ENCODE measurements around the gene GCNT2. TPM values are rescaled to one million over a fixed set of nuclear protein-coding genes. Genes with fewer than 3 reads are reported as not detected.
"Not testable (repeated sequence)": the region's sequence is repeated elsewhere in the genome, so short reads cannot be mapped to it uniquely, and the experiment has no call there.

Gene GCNT2
- total RNA-seq, 2 experiments from 2014 or later = 1.4 to 1.6 TPM

DNA sequence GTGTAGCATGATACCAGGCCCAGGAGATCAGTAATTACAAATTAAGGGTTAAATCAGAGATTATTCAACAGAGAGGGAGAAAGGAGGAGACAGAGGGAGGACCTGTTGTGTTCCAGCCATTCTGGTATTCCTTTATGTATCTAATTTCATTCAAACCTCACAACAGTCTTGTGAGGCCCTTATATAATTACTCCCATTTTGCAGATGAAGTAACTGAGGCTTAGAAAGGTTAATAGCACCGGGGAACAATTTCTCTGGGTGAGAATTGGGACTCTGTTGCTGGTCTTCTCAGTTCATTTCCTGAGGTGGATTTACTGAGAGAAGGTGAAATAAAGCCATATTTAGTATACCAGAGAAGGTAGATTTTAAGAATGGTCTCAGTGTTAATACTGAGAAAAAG is 106.6 kb downstream of the GCNT2 start:
- no peaks in the 10 kb centered on the region for H3K27me3 Mint-ChIP-seq (ENCODE audit: low read depth)

DNA sequence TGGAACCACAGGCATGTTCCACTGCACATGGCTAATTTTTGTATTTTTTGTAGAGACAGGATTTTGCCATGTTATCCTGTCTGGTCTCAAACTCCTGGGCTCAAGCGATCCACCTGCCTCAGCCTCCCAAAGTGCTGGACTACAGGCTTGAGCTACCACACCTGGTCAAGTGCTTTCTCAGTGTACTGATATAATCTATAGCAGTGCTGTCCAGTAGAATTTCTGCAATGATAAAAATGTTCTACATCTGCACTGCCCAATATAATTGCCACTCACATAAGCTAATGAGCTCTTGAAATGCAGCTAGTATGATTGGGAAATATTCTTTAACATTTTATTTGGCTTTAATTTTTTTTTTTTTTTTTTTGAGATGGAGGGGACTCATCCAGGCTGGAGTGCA is 109.0 kb downstream of the GCNT2 start:
- no peaks in the 10 kb centered on the region for H3K27me3 Mint-ChIP-seq (ENCODE audit: low read depth)
- H3K9me3 Mint-ChIP-seq = no peaks in the 10 kb centered on the region
- no peak overlapping the region for H3K27ac Mint-ChIP-seq
- H3K4me3 Mint-ChIP-seq = no peak overlapping the region
- DNase-seq = no peak
- peaks cover 4% of the 10 kb centered on the region for H3K4me1 Mint-ChIP-seq (ENCODE audit: low read depth)
- H3K36me3 Mint-ChIP-seq (ENCODE audit: low read depth) = peaks cover 4% of the 10 kb centered on the region
- intact Hi-C loops (cut with micrococcal nuclease) = no loop called here
- CTCF ChIA-PET = interaction anchor here (0.7 kb wide), 2 partner anchors 12 to 59 kb away, joined by 3 to 6 read pairs; no protein-coding TSS in a partner anchor

More for the DNA sequence above, 106.6 kb downstream of the GCNT2 start:
- H3K36me3 Mint-ChIP-seq (ENCODE audit: low read depth) = peaks cover 19% of the 10 kb centered on the region
- no peaks in the 10 kb centered on the region for H3K9me3 Mint-ChIP-seq
- no peak overlapping the region for H3K4me3 Mint-ChIP-seq
- intact Hi-C loops (cut with micrococcal nuclease) = no loop called here
- H3K27ac Mint-ChIP-seq = no peak overlapping the region
- DNase-seq = no peak
- CTCF ChIA-PET = no interaction called here
- H3K4me1 Mint-ChIP-seq (ENCODE audit: low read depth) = no peaks in the 10 kb centered on the region

DNA sequence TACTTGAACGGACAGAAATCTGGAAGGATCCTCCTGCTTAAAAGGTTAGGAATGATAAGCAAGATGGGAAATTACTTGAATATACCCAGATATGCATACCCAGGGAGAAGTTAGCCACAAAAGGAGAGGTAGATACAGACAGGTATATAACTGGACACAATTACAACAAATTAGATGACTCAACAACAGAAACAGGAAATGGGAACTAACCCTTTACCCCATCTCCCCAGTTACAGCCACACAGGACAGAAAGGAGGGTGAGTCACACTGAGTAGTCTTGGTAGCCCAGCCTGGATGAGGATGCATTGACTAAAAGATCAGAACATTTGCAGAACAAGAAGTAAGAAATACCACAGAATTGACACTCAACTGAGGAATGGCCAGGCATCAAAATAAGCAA is 112.1 kb downstream of the GCNT2 start:
- Mint-ChIP-seq H3K4me1 (ENCODE audit: low read depth) (peaks cover 4% of the 10 kb centered on the region), H3K4me3 (no peak overlapping the region), H3K9me3 (no peaks in the 10 kb centered on the region), H3K27me3 (ENCODE audit: low read depth) (peaks cover 4% of the 10 kb centered on the region), H3K27ac (no peak overlapping the region), H3K36me3 (ENCODE audit: low read depth) (no peaks in the 10 kb centered on the region)
- intact Hi-C loops (cut with micrococcal nuclease) = no loop called here
- CTCF ChIA-PET = no interaction called here
- DNase-seq = no peak

DNA sequence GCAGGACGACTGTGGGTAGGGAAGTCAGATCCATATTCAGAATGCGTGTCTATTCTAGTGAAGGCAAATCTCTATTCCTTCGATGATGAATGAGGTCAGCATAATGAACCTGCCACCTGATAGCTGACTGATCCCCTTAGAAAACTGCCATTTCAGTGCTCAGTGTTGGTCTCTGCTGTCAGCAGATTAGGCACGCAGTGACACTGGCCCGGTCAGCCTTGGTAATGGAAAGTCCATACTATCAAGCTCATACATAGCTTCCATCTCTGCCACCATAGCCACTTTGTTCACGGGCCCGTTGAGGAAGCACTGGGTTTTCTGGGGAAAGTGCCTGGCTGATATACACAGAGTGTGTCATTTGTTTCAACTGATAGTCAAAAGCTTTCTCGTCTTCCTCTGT is 119.3 kb downstream of the GCNT2 start:
- Mint-ChIP-seq H3K4me3 (no peak overlapping the region), H3K9me3 (no peaks in the 10 kb centered on the region), H3K27me3 (ENCODE audit: low read depth) (peaks cover 21% of the 10 kb centered on the region), H3K36me3 (ENCODE audit: low read depth) (no peaks in the 10 kb centered on the region), H3K4me1 (ENCODE audit: low read depth) (no peaks in the 10 kb centered on the region), H3K27ac (no peak overlapping the region)
- CTCF ChIA-PET = no interaction called here
- intact Hi-C loops (cut with micrococcal nuclease) = no loop called here
- DNase-seq = no peak

DNA sequence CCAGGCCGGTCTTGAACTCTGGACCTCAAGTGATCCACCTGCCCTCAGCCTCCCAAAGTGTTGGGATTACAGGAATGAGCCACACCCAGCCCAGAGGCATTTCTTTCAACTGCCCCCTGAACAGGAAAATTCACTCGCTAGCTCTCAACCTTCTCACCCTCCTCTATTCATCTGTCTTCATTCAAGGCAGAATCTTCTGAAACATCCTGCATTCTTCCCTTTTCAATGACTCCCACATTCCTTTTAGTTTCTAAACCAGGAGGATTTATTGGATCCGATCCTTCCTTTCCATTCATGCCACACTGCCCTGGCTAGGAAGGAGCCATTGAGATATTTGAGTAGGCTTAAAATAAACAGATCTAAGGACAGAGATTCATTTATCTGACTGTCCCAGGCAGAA is 120.4 kb downstream of the GCNT2 start:
- H3K4me3 Mint-ChIP-seq = no peak overlapping the region
- H3K27me3 Mint-ChIP-seq (ENCODE audit: low read depth) = peaks cover 21% of the 10 kb centered on the region
- no peaks in the 10 kb centered on the region for H3K4me1 Mint-ChIP-seq (ENCODE audit: low read depth)
- intact Hi-C loops (cut with micrococcal nuclease) = no loop called here
- CTCF ChIA-PET = no interaction called here
- no peaks in the 10 kb centered on the region for H3K9me3 Mint-ChIP-seq
- no peak overlapping the region for H3K27ac Mint-ChIP-seq
- DNase-seq = no peak
- H3K36me3 Mint-ChIP-seq (ENCODE audit: low read depth) = no peaks in the 10 kb centered on the region

DNA sequence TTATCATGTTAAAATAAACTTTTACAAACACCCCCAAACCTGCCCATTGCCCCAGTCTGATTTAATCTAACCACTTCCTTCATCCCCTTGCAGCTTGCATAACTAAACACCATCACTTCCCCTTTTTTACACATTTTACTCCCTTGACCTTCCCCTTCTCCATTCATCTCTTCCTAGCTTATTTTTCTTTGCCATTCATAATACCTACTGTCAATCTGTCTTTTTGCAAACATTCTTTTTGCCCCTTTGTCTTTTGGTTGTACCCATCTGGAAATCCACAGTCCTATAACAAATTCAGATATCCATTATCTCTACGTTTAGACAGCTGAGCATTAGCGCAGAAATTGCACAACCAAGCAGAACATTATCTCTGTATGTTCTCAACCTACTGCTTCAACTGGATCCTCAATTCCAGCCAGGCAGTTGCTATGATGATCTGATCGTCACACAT is 122.1 kb downstream of the GCNT2 start:
- Mint-ChIP-seq H3K36me3 (ENCODE audit: low read depth) (no peaks in the 10 kb centered on the region), H3K9me3 (no peaks in the 10 kb centered on the region), H3K27me3 (ENCODE audit: low read depth) (peaks cover 22% of the 10 kb centered on the region), H3K4me1 (ENCODE audit: low read depth) (no peaks in the 10 kb centered on the region), H3K4me3 (no peak overlapping the region), H3K27ac (no peak overlapping the region)
- no peak for DNase-seq
- CTCF ChIA-PET = no interaction called here
- intact Hi-C loops (cut with micrococcal nuclease) = no loop called here

DNA sequence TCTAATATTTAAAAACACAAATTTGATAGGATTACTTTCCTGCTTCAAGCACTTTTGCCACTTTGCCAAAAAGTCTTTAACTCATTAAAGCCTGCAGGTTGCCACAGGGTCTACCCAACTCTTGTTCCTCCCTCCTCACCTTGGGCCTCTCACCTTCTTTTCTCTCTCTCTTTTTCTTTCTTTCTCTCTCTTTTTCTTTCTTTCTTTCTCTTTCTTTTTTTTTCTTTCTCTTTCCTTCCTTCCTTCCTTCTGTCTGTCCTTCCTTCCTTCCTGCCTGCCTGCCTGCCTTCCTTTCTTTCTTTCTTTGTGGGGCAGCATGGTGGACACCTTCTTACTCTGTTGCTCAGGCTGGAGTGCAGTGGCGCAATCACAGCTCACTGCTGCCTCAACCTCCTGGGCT is 123.1 kb downstream of the GCNT2 start:
- intact Hi-C loops (cut with micrococcal nuclease) = no loop called here
- no peaks in the 10 kb centered on the region for H3K9me3 Mint-ChIP-seq
- H3K27me3 Mint-ChIP-seq (ENCODE audit: low read depth) = peaks cover 21% of the 10 kb centered on the region
- no peak overlapping the region for H3K27ac Mint-ChIP-seq
- CTCF ChIA-PET = no interaction called here
- no peak for DNase-seq
- no peaks in the 10 kb centered on the region for H3K36me3 Mint-ChIP-seq (ENCODE audit: low read depth)
- no peaks in the 10 kb centered on the region for H3K4me1 Mint-ChIP-seq (ENCODE audit: low read depth)
- no peak overlapping the region for H3K4me3 Mint-ChIP-seq

DNA sequence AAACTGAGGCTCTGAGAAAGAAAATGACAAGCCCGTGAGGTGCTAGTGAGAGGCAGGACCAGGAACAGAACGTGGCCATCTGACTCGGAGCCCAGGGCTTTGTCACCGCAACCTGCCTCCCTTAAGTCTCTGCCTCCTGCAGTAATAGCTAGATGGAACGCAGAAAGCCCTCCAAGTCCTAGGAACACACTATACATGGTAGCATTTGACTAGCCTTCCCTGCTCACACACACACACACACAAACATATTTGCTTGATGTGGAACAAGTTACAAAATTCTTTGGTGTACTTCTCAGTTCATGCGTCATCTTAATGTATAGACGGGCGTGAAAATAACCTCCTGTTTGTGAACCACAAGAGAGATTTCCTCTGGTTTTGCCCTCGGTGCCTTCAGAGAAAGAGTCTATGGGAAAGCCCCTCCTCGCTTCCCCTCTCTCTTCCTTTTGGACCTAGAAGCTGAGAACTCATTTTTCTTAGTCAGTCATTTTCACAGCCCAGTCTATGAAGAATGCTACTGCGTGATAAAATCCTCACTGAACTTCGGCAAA is 134.4 kb downstream of the GCNT2 start:
- Mint-ChIP-seq H3K27me3 (ENCODE audit: low read depth) (peaks cover 28% of the 10 kb centered on the region), H3K4me1 (ENCODE audit: low read depth) (peaks cover 15% of the 10 kb centered on the region), H3K9me3 (no peaks in the 10 kb centered on the region), H3K36me3 (ENCODE audit: low read depth) (no peaks in the 10 kb centered on the region), H3K4me3 (peak overlapping the region; percentile 9), H3K27ac (no peak overlapping the region)
- CTCF ChIA-PET = interaction anchor here (1.0 kb wide), 1 partner anchor 144 kb away, joined by 3 read pairs; no protein-coding TSS in a partner anchor
- intact Hi-C loops (cut with micrococcal nuclease) = loop anchor here (2.0 kb wide), 2 partner anchors 29 to 39 kb away; partner anchors contain the start of genes C6orf52 and PAK1IP1
- DNase-seq = peak; percentile 63

DNA sequence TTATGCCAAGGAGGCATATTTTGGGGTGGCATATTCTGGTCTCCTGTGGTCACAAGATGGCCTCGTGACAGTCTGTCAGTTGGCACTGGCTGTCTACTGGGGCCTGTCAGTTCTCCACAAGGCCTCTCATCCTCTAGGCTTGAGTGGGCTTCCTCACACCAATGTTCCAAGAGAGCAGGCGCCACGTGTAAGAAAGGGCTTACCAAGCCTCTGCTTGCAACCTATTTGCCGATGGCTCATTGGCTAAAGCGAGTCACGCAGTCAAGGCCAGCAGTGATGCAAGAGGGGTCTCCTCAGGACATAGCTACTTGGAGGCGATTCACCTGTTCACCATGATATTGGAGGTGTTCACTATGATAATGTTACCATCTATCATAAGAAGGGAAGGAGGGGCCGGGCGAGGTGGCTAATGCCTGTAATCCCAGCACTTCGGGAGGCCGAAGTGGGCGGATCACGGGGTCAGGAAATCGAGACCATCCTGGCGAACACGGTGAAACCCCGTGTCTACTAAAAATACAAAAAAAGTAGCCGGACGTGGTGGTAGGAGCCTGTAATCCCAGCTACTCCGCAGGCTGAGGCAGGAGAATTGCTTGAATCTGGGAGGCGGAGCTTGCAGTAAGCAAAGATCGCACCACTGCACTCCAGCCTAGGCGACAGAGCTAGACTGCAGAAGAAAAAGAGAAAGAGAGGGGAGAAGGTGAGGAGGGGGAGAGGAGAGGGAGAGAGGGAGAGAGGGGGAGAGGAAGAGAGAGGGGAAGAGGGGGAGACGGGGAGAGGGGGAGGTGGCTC is 138.0 kb downstream of the GCNT2 start:
- Mint-ChIP-seq H3K27ac (no peak overlapping the region), H3K27me3 (ENCODE audit: low read depth) (peaks cover 17% of the 10 kb centered on the region), H3K4me1 (ENCODE audit: low read depth) (peaks cover 15% of the 10 kb centered on the region), H3K9me3 (no peaks in the 10 kb centered on the region), H3K36me3 (ENCODE audit: low read depth) (no peaks in the 10 kb centered on the region), H3K4me3 (peak overlapping the region; percentile 46)
- DNase-seq = no peak
- intact Hi-C loops (cut with micrococcal nuclease) = no loop called here
- CTCF ChIA-PET = interaction anchor here (0.6 kb wide), 2 partner anchors 36 to 1675 kb away, joined by 4 to 5 read pairs; no protein-coding TSS in a partner anchor

DNA sequence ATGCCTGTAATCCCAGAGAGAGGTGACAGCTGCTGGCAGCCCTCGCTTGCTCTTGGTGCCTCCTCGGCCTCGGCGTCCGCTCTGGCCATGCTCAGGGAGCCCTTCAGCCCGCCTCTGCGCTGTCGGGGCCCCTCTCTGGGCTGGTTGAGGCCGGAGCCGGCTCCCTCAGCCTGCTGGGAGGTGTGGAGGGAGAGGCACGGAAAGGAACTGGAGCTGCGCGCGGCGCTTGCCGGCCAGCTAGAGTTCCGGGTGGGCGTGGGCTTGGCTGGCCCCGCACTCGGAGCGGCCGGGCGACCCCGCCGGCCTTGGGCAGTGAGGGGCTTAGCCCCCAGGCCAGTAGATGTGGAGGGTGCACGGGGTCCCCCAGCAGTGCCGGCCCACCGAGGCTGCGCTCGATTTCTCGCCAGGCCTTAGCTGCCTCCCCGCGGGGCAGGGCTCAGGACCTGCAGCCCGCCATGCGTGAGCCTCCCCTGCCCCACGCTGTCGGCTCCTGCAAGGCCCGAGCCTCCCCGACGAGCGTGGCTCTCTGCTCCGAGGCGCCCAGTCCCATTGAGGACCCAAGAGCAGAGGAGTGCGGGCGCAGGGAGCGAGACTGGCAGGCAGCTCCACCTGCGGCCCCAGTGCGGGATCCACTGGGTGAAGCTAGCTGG is 138.7 kb downstream of the GCNT2 start:
- CTCF ChIA-PET = interaction anchor here (0.6 kb wide), 2 partner anchors 37 to 1676 kb away, joined by 4 to 5 read pairs; no protein-coding TSS in a partner anchor

DNA sequence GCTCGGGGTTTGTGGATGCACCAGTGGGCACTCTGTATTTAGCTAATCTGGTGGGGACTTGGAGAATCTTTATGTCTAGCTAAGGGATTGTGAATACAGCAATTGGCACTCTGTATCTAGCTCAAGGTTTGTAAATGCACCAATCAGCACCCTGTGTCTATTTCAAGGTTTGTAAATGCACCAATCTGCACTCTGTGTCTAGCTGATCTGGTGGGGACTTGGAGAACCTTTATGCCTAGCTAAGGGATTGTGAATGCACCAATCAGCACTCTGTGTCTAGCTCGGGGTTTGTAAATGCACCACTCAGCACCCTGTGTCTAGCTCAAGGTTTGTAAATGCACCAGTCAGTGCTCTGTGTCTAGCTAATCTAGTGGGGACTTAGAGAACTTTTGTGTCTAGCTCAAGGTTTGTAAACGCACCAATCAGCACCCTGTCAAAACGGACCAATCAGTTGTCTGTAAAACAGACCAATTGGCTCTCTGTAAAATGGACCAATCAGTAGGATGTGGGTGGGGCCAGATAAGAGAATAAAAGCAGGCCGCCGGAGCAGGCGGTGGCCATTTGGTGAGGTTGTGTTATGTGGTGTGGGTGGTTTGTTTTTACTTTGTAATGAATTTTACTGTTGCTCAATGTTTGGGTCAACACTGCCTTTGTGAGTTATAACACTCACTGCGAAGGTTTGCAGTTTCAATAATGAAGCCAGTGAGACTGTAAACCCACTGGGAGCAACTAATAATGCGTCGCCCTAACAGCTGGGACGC is 139.5 kb downstream of the GCNT2 start:
- H3K9me3 Mint-ChIP-seq; H3K4me1 Mint-ChIP-seq (ENCODE audit: low read depth); H3K36me3 Mint-ChIP-seq (ENCODE audit: low read depth); CTCF ChIA-PET; DNase-seq; H3K27ac Mint-ChIP-seq; intact Hi-C loops (cut with micrococcal nuclease): not testable (repeated sequence)
- peak overlapping the region; percentile 43 for H3K4me3 Mint-ChIP-seq
- H3K27me3 Mint-ChIP-seq (ENCODE audit: low read depth) = peaks cover 11% of the 10 kb centered on the region

More for the DNA sequence above, 138.7 kb downstream of the GCNT2 start:
- peaks cover 15% of the 10 kb centered on the region for H3K4me1 Mint-ChIP-seq (ENCODE audit: low read depth)
- no peak overlapping the region for H3K27ac Mint-ChIP-seq
- H3K9me3 Mint-ChIP-seq = no peaks in the 10 kb centered on the region
- H3K36me3 Mint-ChIP-seq (ENCODE audit: low read depth) = no peaks in the 10 kb centered on the region
- peaks cover 16% of the 10 kb centered on the region for H3K27me3 Mint-ChIP-seq (ENCODE audit: low read depth)
- H3K4me3 Mint-ChIP-seq = peak overlapping the region; percentile 46
- no peak for DNase-seq
- intact Hi-C loops (cut with micrococcal nuclease) = no loop called here

DNA sequence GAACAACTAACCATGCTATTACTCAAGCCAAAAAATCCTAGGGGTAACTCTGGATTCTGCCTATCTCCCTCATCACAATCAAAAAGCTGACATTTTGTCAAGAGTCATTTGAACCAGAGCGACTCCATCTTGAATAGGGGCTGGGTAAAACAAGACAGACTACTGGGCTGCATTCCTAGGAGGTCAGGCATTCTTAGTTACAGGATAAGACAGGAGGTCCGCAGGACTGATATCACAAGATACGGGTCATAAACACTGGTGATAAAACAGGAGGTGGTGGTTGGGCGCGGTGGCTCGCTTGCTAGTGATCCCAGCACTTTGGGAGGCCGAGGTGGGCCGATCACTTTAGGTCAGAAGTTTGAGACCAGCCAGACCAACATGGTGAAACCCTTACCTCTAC is 141.1 kb downstream of the GCNT2 start:
- Mint-ChIP-seq H3K4me1 (ENCODE audit: low read depth) (peaks cover 5% of the 10 kb centered on the region), H3K36me3 (ENCODE audit: low read depth) (no peaks in the 10 kb centered on the region), H3K27ac (no peak overlapping the region), H3K27me3 (ENCODE audit: low read depth) (peaks cover 18% of the 10 kb centered on the region), H3K9me3 (peaks cover 9% of the 10 kb centered on the region), H3K4me3 (no peak overlapping the region)
- DNase-seq = no peak
- intact Hi-C loops (cut with micrococcal nuclease) = no loop called here
- CTCF ChIA-PET = no interaction called here

Data from activated naive CD4-positive, alpha-beta T cell treated with anti-CD3 and anti-CD28 coated beads for 36 hours (primary cell).